Stomach (tissue), 9 donors: ENCODE data around the gene NDUFS4. TPM values are rescaled to one million over a fixed set of nuclear protein-coding genes. Genes with fewer than 3 reads are reported as not detected.
"Not testable (repeated sequence)": the region's sequence is repeated elsewhere in the genome, so short reads cannot be mapped to it uniquely, and the experiment has no call there.

Source experiments
- DNase-seq, 2 donors: peaks; one replicate each; pipeline versions ENCODE4 v3.0.0 to v3.0.0-alpha.2; 2013 to 2019
- H3K27ac ChIP-seq, 5 donors: fragments of 200-600 bp in 4 of 5; sonication (generic) in 4 of 5; one replicate each; pipeline ENCODE4 v1.5.1; 2013 to 2019; ENCODE audit warnings: mild to moderate bottlenecking in 1 of 5, moderate library complexity in 1 of 5
- H3K27me3 ChIP-seq, 3 donors: fragments of 200-600 bp; sonication (generic); one replicate each; pipeline ENCODE4 v1.5.1; 2017 to 2019; ENCODE audit warnings: mixed run types in 1 of 3
- H3K36me3 ChIP-seq, 4 donors: fragments of 200-600 bp; sonication (generic); 1 replicate in 3 of 4; 2 replicates in 1 of 4; pipeline ENCODE4 v1.5.1; 2016 to 2019
- H3K4me1 ChIP-seq, 4 donors: fragments of 200-600 bp; sonication (generic); one replicate each; pipeline ENCODE4 v1.5.1; 2016 to 2019
- H3K4me3 ChIP-seq, 4 donors: fragments of 200-600 bp; sonication (generic) in 3 of 4; one replicate each; pipeline ENCODE4 v1.5.1; 2016 to 2019; ENCODE audit warnings: mild to moderate bottlenecking in 1 of 4
- H3K9me3 ChIP-seq, 4 donors: fragments of 200-600 bp; sonication (generic); one replicate each; pipeline ENCODE4 v1.5.1; 2016 to 2019
- CTCF ChIP-seq, 7 experiments: fragments of 450-650 bp in 4 of 7; fragments of 200-600 bp in 3 of 7; sonication (generic) in 3 of 7; IDR thresholded peaks; one replicate each; pipeline ENCODE4 v1.5.1; 2016 to 2019; ENCODE audit warnings: antibody characterized with exemption in 7 of 7, control low read depth in 2 of 7, mild to moderate bottlenecking in 1 of 7
- EP300 ChIP-seq: sonication (generic); formaldehyde crosslinking; IDR thresholded peaks from one replicate; pipeline ENCODE4 v1.6.1; 2017; ENCODE audit warnings: antibody characterized with exemption
- POLR2A ChIP-seq, 4 donors: fragments of 450-650 bp; IDR thresholded peaks; one replicate each; pipeline ENCODE4 v1.6.1; 2016; ENCODE audit warnings: antibody characterized with exemption in 4 of 4, control low read depth in 2 of 4, mild to moderate bottlenecking in 1 of 4, moderate library complexity in 1 of 4
- POLR2AphosphoS5 ChIP-seq, 3 donors: sonication (generic); formaldehyde crosslinking; IDR thresholded peaks; one replicate each; pipeline ENCODE4 v1.6.1; 2016; ENCODE audit warnings: antibody characterized with exemption in 3 of 3
- WGBS, 5 donors: extraction: QIAGEN DNeasy Blood & Tissue Kit in 3 of 5; methylation state at CpG; one replicate each; pipeline versions ENCODE4 v1.1.5 to v1.1.7; 2013 to 2018; 5-methylcytosine and 5-hydroxymethylcytosine counted together
- intact Hi-C: fragments of 100-400 bp; cut with DNase I; formaldehyde crosslinking; loops from one replicate; pipeline ENCODE4 v1.15.1; 2023; ENCODE audit warnings: low total_unique reads
- polyA plus RNA-seq, 3 donors: library from polyadenylated mRNA; stranded (reverse); fragments of 200-250 nt; gene quantifications; one replicate each; pipeline ENCODE4 v1.2.3, GENCODE V29; 2013
- total RNA-seq, 5 donors: library from RNA; depleted of rRNA; stranded (reverse); fragments of >200 nt; gene quantifications; one replicate each; pipeline versions ENCODE4 v1.1.0 to v1.2.3, GENCODE V29; 2014 to 2016
- donor health status: healthy with polysubstance abuse.
- donor health status: Bipolar disorder and iron deficiency.
- donor health status: healthy.

Gene NDUFS4
- total and polyA plus RNA-seq, 8 donors = 8.7 to 103 (median 85.2) TPM

- no peaks in the 10 kb centered on the region for H3K27me3 ChIP-seq
- no peak for TF ChIP-seq POLR2A (IDR thresholded peaks at IDR 0.05)
- no peak for TF ChIP-seq POLR2AphosphoS5 (IDR thresholded peaks at IDR 0.05)
- TF ChIP-seq CTCF (IDR thresholded peaks at IDR 0.05) = no peak
- TF ChIP-seq EP300 = no peak
- H3K36me3 ChIP-seq = peaks cover 0 to 15% (median 12%) of the 10 kb centered on the region in 4 donors
- 80 to 85% (median 84%) methylated on average over 4 of the region's 4 CpGs for WGBS, 5 donors
- H3K27ac ChIP-seq = no peak overlapping the region
- no peak for DNase-seq
- no peaks in the 10 kb centered on the region for H3K9me3 ChIP-seq
- H3K4me3 ChIP-seq = no peak overlapping the region
- peaks cover 6 to 32% (median 16%) of the 10 kb centered on the region in 4 donors for H3K4me1 ChIP-seq
- intact Hi-C loops = no loop called here
Observed at GRCh38 chr5:53643445-53643844, 83.0 kb downstream of the NDUFS4 start.

- DNase-seq = no peak
- Histone ChIP-seq H3K27ac (no peak overlapping the region), H3K4me1 (peaks cover 6 to 28% (median 16%) of the 10 kb centered on the region in 4 donors), H3K36me3 (peaks cover 0 to 26% (median 22%) of the 10 kb centered on the region in 4 donors), H3K4me3 (no peak overlapping the region), H3K27me3 (no peaks in the 10 kb centered on the region), H3K9me3 (no peaks in the 10 kb centered on the region)
- WGBS, 5 donors = 56 to 72% (median 58%) methylated on average over 2 of the region's 2 CpGs
- intact Hi-C loops = no loop called here
- no peak for TF ChIP-seq CTCF (IDR thresholded peaks at IDR 0.05)
- TF ChIP-seq EP300 = no peak
- no peak for TF ChIP-seq POLR2A (IDR thresholded peaks at IDR 0.05)
- TF ChIP-seq POLR2AphosphoS5 (IDR thresholded peaks at IDR 0.05) = no peak
Observed at GRCh38 chr5:53645078-53645477, 84.6 kb downstream of the NDUFS4 start.

GRCh38 chr5:53649352-53649751 lies 88.9 kb downstream of the NDUFS4 start:
- Histone ChIP-seq H3K27me3 (no peaks in the 10 kb centered on the region), H3K27ac (no peak overlapping the region), H3K36me3 (peaks cover 0 to 26% (median 22%) of the 10 kb centered on the region in 4 donors), H3K9me3 (no peaks in the 10 kb centered on the region), H3K4me1 (peaks cover 6 to 12% (median 10%) of the 10 kb centered on the region in 4 donors), H3K4me3 (no peak overlapping the region)
- TF ChIP-seq CTCF (IDR thresholded peaks at IDR 0.05) (no peak), EP300 (no peak), POLR2A (IDR thresholded peaks at IDR 0.05) (no peak), POLR2AphosphoS5 (IDR thresholded peaks at IDR 0.05) (no peak)
- intact Hi-C loops = no loop called here
- 73 to 100% (median 98%) methylated on average over 2 of the region's 2 CpGs for WGBS, 5 donors
- no peak for DNase-seq

GRCh38 chr5:53660573-53660972 lies 100.1 kb downstream of the NDUFS4 start:
- DNase-seq, intact Hi-C loops, H3K27me3 ChIP-seq, H3K4me1 ChIP-seq, H3K27ac ChIP-seq, H3K4me3 ChIP-seq: not testable (repeated sequence)
- 91 to 97% (median 95%) methylated on average over 4 of the region's 4 CpGs for whole genome bisulfite sequencing, 5 donors
- H3K9me3 ChIP-seq = peaks cover 0 to 12% (median 4%) of the 10 kb centered on the region in 4 donors
- peaks cover 0 to 20% (median 15%) of the 10 kb centered on the region in 4 donors for H3K36me3 ChIP-seq

- H3K27me3 ChIP-seq, H3K27ac ChIP-seq, H3K4me1 ChIP-seq, DNase-seq, intact Hi-C loops, H3K4me3 ChIP-seq: not testable (repeated sequence)
- H3K9me3 ChIP-seq = peaks cover 0 to 12% (median 5%) of the 10 kb centered on the region in 4 donors
- H3K36me3 ChIP-seq = peaks cover 0 to 26% (median 20%) of the 10 kb centered on the region in 4 donors
- 88 to 98% (median 94%) methylated on average over 9 to 11 of the region's 11 CpGs for WGBS, 5 donors
Observed at GRCh38 chr5:53665313-53665712, 104.9 kb downstream of the NDUFS4 start.
